Subcutaneous abdominal adipose tissue (tissue), 5 donors: ENCODE results near the gene SLC39A2.
"Not testable (repeated sequence)": the region's sequence is repeated elsewhere in the genome, so short reads cannot be mapped to it uniquely, and the experiment has no call there.

Source experiments
- H3K27ac ChIP-seq: one replicate; pipeline ENCODE4 v1.7.0; 2013; ENCODE audit warnings: low read depth, mild to moderate bottlenecking, inconsistent platforms, low read length, moderate library complexity
- H3K27me3 ChIP-seq, 5 donors: one replicate each; pipeline ENCODE4 v1.7.0; 2013; ENCODE audit warnings: low read length in 5 of 5, inconsistent platforms in 1 of 5; ENCODE audit not compliant: control insufficient read depth in 5 of 5, insufficient read depth in 4 of 5
- H3K36me3 ChIP-seq, 5 donors: one replicate each; pipeline ENCODE4 v1.7.0; 2013; ENCODE audit warnings: low read length in 5 of 5; ENCODE audit not compliant: control insufficient read depth in 5 of 5, insufficient read depth in 5 of 5
- H3K4me1 ChIP-seq, 5 donors: one replicate each; pipeline ENCODE4 v1.7.0; 2013; ENCODE audit warnings: low read length in 5 of 5, mild to moderate bottlenecking in 3 of 5, moderate library complexity in 1 of 5; ENCODE audit not compliant: control insufficient read depth in 5 of 5, insufficient read depth in 5 of 5
- H3K4me3 ChIP-seq, 5 donors: one replicate each; pipeline ENCODE4 v1.7.0; 2013; ENCODE audit warnings: low read length in 5 of 5, low read depth in 1 of 5
- H3K9ac ChIP-seq, 5 donors: one replicate each; pipeline ENCODE4 v1.7.0; 2013; ENCODE audit warnings: low read length in 5 of 5, mild to moderate bottlenecking in 4 of 5, moderate library complexity in 3 of 5
- H3K9me3 ChIP-seq, 5 donors: one replicate each; pipeline ENCODE4 v1.7.0; 2013; ENCODE audit warnings: low read length in 5 of 5; ENCODE audit not compliant: control insufficient read depth in 5 of 5
- donor health status: healthy.
- donor health status: healthy.
- donor health status: healthy.
- donor health status: healthy.
- donor health status: healthy.

SLC39A2 gene

DNA sequence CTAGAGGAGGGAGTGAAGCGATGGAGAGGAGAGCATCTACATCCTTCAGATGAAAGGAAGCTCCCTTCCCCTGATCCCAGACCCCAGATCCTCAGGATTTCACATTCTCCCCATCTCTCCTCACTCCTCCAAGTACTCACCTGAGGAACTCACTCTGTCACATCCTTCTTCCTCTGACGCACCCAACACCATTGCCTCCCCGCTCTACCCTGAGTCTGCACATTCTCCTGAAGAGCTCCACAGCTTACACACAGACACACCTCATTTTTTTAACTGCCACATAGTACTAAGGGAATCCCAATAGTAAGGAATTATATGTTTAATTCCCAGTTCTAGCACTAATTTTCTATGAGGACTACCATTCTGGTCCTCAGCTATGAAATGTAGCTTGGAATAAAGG lies 25.6 kb upstream of the SLC39A2 start:
- no peaks in the 10 kb centered on the region for H3K9me3 ChIP-seq
- no peak overlapping the region for H3K4me3 ChIP-seq
- no peaks in the 10 kb centered on the region for H3K36me3 ChIP-seq
- no peak overlapping the region for H3K27ac ChIP-seq
- H3K9ac ChIP-seq: no peak overlapping the region
- H3K27me3 ChIP-seq: no peaks in the 10 kb centered on the region
- H3K4me1 ChIP-seq: peaks cover 2 to 15% (median 14%) of the 10 kb centered on the region in 5 donors

DNA sequence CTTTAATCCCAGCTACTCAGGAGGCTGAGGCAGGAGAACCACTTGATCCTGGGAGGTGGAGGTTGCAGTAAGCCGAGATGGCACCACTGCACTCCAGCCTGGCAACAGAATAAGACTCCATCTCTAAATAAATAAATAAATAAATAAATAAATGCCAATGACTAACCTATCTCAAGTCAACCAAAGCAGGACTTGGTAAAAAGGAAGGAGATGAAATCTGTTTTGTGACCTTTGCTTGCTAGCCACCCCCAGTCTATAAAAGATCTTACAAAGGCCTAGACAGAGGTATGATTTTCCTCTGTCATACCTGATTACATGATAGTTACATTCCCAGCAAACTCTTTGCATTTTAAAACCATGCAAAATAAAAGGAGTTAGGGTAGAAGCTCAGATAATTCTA lies 22.8 kb upstream of the SLC39A2 start:
- Histone ChIP-seq H3K9ac (no peak overlapping the region), H3K27ac (no peak overlapping the region), H3K4me3 (no peak overlapping the region), H3K27me3 (peaks cover 0 to 3% (median 0%) of the 10 kb centered on the region in 5 donors), H3K9me3 (no peaks in the 10 kb centered on the region), H3K36me3 (no peaks in the 10 kb centered on the region), H3K4me1 (peaks cover 2 to 6% (median 5%) of the 10 kb centered on the region in 5 donors)

DNA sequence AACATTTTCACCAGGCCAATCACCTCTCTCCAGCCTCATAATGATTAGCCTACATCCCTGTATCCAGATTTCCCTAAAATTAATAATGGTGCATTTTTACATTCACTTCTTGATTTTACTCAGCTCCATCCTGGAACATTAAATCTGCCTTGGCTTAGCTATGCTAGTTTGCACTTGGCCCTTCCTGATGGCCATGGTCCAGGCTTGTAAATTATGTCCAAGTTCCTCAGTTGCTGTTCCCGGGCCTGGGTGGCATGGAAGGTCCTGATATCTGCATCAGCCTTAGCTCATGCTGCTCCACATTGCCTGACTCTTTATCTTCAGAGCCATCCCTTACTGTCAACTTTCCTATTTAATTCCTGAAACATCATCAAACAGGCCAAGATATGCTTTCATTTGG lies 20.4 kb upstream of the SLC39A2 start:
- H3K9me3 ChIP-seq: no peaks in the 10 kb centered on the region
- H3K27me3 ChIP-seq: peaks cover 0 to 3% (median 0%) of the 10 kb centered on the region in 5 donors
- H3K9ac ChIP-seq: no peak overlapping the region
- no peaks in the 10 kb centered on the region for H3K36me3 ChIP-seq
- no peaks in the 10 kb centered on the region for H3K4me1 ChIP-seq
- H3K27ac ChIP-seq: no peak overlapping the region
- H3K4me3 ChIP-seq: no peak overlapping the region

DNA sequence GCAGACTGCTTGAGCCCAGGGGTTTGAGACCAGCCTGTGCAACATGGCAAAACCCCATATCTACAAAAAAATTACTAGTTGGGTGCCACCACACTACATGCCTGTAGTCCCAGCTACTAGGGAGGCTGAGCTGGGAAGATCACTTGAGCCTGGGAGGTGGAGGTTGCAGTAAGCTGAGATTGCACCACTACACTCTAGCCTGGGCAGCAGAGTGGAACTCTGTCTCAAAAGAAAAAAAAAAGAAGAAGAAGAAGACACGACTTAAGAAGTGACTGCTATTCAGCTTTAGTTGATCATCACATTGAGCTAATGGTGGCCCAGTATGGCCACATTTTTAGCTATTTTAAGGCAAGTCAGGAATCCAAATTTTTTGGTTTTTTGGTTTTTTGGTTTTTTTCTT lies 18.2 kb upstream of the SLC39A2 start:
- H3K9me3 ChIP-seq: no peaks in the 10 kb centered on the region
- H3K27ac ChIP-seq: no peak overlapping the region
- H3K36me3 ChIP-seq: no peaks in the 10 kb centered on the region
- no peaks in the 10 kb centered on the region for H3K4me1 ChIP-seq
- no peak overlapping the region for H3K9ac ChIP-seq
- peaks cover 0 to 3% (median 0%) of the 10 kb centered on the region in 5 donors for H3K27me3 ChIP-seq
- no peak overlapping the region for H3K4me3 ChIP-seq

DNA sequence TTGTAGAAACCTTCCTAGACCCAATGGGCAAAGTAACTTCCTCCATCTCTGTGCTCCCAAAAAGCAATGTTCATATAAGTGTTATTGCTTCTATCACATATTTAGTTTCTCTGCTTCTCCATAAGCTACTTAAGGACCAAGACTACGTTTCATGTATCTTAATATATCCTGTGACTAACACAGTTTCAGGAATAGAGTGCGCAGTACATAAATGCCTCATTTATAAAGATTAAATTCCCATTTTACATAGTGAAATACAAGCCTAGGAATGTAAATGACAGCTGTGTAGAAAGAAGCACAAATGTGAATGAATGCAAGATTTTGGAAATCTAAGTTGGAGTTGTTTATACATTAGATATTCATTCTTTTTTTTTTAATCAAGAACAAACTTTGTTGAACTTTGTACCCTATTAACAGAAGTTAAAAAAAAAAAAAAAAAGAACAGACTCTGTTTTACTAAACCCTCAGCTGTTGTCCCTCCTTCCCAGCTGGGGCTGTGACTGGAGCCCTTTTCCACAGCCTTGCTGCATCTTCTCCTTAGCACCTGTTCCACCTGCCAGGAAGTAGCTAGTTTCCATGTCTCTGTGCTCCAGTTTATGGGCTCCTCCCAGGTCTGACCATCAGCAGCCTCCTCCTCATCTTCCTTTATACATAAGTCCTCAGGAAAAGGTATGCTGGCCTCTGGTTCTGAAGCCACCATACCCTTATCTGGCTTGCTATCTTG lies 16.3 kb upstream of the SLC39A2 start:
- Histone ChIP-seq H3K9ac (no peak overlapping the region), H3K4me3 (no peak overlapping the region), H3K27ac (no peak overlapping the region), H3K4me1 (no peaks in the 10 kb centered on the region), H3K9me3 (no peaks in the 10 kb centered on the region), H3K27me3 (peaks cover 0 to 3% (median 0%) of the 10 kb centered on the region in 5 donors), H3K36me3 (no peaks in the 10 kb centered on the region)

DNA sequence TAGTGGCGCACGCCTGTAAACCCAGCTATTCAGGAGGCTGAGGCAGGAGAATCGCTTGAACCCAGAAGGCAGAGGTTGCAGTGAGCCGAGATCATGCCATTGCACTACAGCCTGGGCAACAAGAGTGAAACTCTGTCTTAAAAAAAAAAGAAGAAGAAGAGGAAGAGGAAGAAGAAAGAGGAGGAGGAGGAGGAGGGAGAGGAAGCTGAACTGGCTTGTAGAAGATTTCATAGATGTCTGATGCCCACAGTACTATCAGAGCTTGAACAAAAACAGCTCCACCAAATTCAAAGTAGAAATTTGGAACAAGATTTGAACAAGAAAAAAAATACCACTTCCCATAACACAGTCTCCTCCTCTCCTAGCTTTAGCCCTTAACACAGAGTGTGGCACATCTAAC lies 13.4 kb upstream of the SLC39A2 start:
- H3K4me3 ChIP-seq, H3K27ac ChIP-seq, H3K36me3 ChIP-seq, H3K9me3 ChIP-seq, H3K9ac ChIP-seq, H3K27me3 ChIP-seq: not testable (repeated sequence)
- peaks cover 2 to 15% (median 14%) of the 10 kb centered on the region in 5 donors for H3K4me1 ChIP-seq

DNA sequence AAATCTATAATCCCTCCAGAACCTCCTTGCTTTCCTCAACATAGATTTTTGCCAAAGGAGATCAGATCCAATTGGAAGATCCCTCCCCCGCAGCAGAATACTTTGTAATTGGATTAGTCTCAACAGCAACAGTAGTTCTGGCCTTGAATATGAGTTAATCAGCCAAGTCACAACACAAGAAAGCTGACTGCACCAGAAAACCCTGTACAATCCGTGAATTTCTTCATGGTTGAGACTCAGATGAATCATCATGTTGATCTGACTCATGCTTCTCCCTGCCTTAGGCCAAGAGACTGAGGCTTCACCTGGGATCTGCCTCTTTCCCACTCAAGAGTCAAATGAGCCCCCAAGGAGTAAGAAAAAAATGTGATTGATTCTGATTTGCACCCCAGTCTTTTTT lies 12.3 kb upstream of the SLC39A2 start:
- Histone ChIP-seq H3K27ac (no peak overlapping the region), H3K4me3 (no peak overlapping the region), H3K4me1 (peaks cover 4 to 25% (median 22%) of the 10 kb centered on the region in 5 donors)

DNA sequence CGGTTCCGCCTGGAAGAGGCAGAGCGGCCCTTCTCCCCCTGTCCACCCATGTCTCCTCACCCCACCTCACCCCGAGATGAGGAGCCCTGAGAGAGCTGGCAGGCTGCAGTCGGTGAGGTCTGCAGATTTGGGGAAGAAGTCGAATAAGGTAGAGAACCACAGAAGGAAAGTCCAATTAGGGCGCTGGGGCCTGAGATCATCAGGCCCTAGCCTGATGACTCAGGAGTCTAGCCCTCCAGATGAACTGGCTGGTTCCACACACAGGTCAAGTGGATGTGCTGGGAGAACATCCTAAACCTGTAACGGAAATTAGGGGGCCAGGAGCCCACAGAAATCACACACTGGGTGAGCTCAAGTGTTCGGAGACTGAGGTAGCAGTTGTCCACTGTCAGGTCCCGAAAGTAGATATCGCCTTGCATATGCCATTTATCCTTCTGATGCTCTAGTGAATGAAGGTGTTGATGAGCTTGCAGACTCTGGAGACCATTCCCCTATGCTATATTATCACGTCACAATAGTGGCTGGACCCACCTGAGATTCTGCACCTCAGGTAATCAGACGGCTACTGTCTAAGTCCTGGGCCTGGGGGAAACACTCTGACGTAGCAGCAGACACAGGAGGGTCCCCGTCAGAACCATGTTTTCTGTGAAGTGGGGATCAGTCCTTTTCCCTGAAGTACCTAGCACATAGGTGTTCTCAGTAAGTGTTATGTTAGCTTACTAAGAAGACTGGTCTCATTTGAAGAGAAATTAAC lies 10.2 kb upstream of the SLC39A2 start:
- Histone ChIP-seq H3K27ac (peak overlapping the region; percentile 72), H3K4me1 (peaks cover 4 to 26% (median 22%) of the 10 kb centered on the region in 5 donors), H3K36me3 (peaks cover 10 to 21% (median 18%) of the 10 kb centered on the region in 5 donors), H3K4me3 (peak overlapping the region; percentile 26 to 95 (median 53)), H3K9me3 (no peaks in the 10 kb centered on the region), H3K27me3 (no peaks in the 10 kb centered on the region), H3K9ac (peak overlapping the region in 3 of 5 donors; percentile 52 to 68 (median 52))

More for the DNA sequence above, 12.3 kb upstream of the SLC39A2 start:
- H3K27me3 ChIP-seq: no peaks in the 10 kb centered on the region
- no peak overlapping the region for H3K9ac ChIP-seq
- no peaks in the 10 kb centered on the region for H3K9me3 ChIP-seq
- peaks cover 0 to 3% (median under 1%) of the 10 kb centered on the region in 5 donors for H3K36me3 ChIP-seq

DNA sequence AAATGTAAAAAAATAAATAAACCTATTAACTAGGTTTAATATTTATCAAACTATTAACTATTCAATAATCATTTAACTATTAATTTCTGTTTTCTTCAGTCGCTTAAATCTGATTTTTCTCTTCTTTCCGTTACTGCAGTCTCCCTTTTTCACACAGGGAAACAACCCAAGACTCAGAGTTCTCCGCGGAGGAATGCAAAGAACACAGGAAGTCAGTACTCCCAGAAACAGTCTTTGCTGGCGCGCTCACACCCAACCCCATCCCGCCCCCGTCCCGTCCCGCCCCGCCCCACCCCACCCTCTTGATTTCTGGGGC lies 9.7 kb upstream of the SLC39A2 start:
- Histone ChIP-seq H3K4me3 (peak overlapping the region; percentile 53 to 99 (median 92)), H3K27ac (peak overlapping the region; percentile 72), H3K27me3 (no peaks in the 10 kb centered on the region), H3K36me3 (peaks cover 14 to 26% (median 24%) of the 10 kb centered on the region in 5 donors), H3K9me3 (no peaks in the 10 kb centered on the region), H3K4me1 (peaks cover 4 to 26% (median 22%) of the 10 kb centered on the region in 5 donors), H3K9ac (peak overlapping the region in 3 of 5 donors; percentile 52 to 68 (median 52))
